Vagina (tissue), 2 donors: ENCODE measurements around the gene AGBL4.

Experiments used
- POLR2A ChIP-seq, 2 donors: fragments of 450-650 bp; IDR thresholded peaks; one replicate each; pipeline ENCODE4 v1.6.1; 2017; ENCODE audit warnings: antibody characterized with exemption in 2 of 2, mild to moderate bottlenecking in 2 of 2, moderate library complexity in 2 of 2
- POLR2AphosphoS5 ChIP-seq, 2 donors: sonication (generic); formaldehyde crosslinking; IDR thresholded peaks; one replicate each; pipeline ENCODE4 v1.9.0; 2017; ENCODE audit warnings: antibody characterized with exemption in 2 of 2, mild to moderate bottlenecking in 2 of 2, low read depth in 1 of 2; ENCODE audit not compliant: insufficient read depth in 1 of 2
- TF ChIP-seq, protein P1 (sequence below), 3 experiments: fragments of 450-650 bp in 2 of 3; fragments of 200-600 bp in 1 of 3; sonication (generic) in 1 of 3; IDR thresholded peaks; one replicate each; pipeline ENCODE4 v1.5.1; 2017 to 2019; ENCODE audit warnings: antibody characterized with exemption in 3 of 3, mild to moderate bottlenecking in 2 of 3, moderate library complexity in 2 of 3

DNA sequence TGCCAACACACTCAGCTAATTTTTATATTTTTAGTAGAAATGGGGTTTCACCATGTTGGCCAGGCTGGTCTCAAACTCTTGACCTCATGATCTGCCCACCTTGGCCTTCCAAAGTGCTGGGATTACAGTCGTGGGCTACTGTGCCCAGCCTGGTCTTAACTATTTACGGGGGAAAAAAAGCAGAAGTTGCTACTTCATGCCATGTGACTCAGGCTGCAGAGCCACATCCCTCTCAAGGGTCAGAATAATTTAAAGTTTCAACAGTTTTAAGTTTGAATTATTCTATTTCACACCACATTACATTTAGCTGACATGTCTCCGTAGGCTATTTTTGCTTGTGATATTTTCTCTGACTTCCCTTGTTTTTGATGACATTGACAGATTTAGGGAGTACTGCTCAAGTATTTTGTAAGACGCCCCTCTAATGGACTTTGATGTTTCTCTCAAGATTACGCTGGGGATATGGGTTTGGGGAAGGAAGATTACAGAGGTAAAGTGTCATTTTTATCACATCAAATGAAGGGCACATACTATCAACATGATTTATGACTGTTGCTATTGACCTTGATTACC is 14.6 kb upstream of the AGBL4 start:
- TF ChIP-seq, protein P1, sequence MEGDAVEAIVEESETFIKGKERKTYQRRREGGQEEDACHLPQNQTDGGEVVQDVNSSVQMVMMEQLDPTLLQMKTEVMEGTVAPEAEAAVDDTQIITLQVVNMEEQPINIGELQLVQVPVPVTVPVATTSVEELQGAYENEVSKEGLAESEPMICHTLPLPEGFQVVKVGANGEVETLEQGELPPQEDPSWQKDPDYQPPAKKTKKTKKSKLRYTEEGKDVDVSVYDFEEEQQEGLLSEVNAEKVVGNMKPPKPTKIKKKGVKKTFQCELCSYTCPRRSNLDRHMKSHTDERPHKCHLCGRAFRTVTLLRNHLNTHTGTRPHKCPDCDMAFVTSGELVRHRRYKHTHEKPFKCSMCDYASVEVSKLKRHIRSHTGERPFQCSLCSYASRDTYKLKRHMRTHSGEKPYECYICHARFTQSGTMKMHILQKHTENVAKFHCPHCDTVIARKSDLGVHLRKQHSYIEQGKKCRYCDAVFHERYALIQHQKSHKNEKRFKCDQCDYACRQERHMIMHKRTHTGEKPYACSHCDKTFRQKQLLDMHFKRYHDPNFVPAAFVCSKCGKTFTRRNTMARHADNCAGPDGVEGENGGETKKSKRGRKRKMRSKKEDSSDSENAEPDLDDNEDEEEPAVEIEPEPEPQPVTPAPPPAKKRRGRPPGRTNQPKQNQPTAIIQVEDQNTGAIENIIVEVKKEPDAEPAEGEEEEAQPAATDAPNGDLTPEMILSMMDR (IDR thresholded peaks at IDR 0.05): no peak
- TF ChIP-seq POLR2AphosphoS5 (IDR thresholded peaks at IDR 0.05; ENCODE audit: insufficient read depth in 1 of 2, low read depth in 1 of 2): no peak
- TF ChIP-seq POLR2A (IDR thresholded peaks at IDR 0.05): no peak
